Upper lobe of right lung (tissue), 1 donor: ENCODE results near the gene PLCL2. TPM values are rescaled to one million over a fixed set of nuclear protein-coding genes. Genes with fewer than 3 reads are reported as not detected.

ENCODE experiments used
- ATAC-seq: fragments of 200-7000 bp; cut with Tn5 transposase; one replicate; pipeline ENCODE4 v1.9.1; 2020; ENCODE audit warnings: mild to moderate bottlenecking, moderate library complexity
- DNase-seq: peaks from one replicate; pipeline ENCODE4 v3.0.0-alpha.2; 2020
- H3K27ac ChIP-seq: fragments of 200-600 bp; one replicate; pipeline ENCODE4 v1.8.0; 2022
- H3K27me3 ChIP-seq: fragments of 200-600 bp; one replicate; pipeline ENCODE4 v1.8.0; 2022; ENCODE audit warnings: mild to moderate bottlenecking
- H3K36me3 ChIP-seq: fragments of 200-600 bp; one replicate; pipeline ENCODE4 v1.8.0; 2022
- H3K4me1 ChIP-seq: fragments of 200-600 bp; one replicate; pipeline ENCODE4 v1.8.0; 2022
- H3K4me3 ChIP-seq: fragments of 200-600 bp; one replicate; pipeline ENCODE4 v1.8.0; 2022; ENCODE audit warnings: mild to moderate bottlenecking
- H3K9me3 ChIP-seq: fragments of 200-600 bp; one replicate; pipeline ENCODE4 v1.8.0; 2022
- CTCF ChIP-seq: fragments of 200-600 bp; IDR thresholded peaks from one replicate; pipeline ENCODE4 v1.8.0; 2022; ENCODE audit warnings: antibody characterized with exemption
- intact Hi-C: fragments of 100-400 bp; cut with DNase I; formaldehyde crosslinking; loops from one replicate; pipeline ENCODE4 v1.11.0; 2022
- total RNA-seq: library from RNA; stranded (reverse); fragmentation: NEBNext Ultra II Directional; extraction: Animal tissue kit (Norgen Biotek cat#: 25700); gene quantifications from one replicate; pipeline ENCODE4 v1.2.1, GENCODE V29; 2021
- donor health status: DM: no; HTN: yes; CAD: no; lungs with severe emphysema.

Gene PLCL2
- total RNA-seq, 1 donor from 2014 or later: 9.1 TPM

- DNase-seq: no peak
- Histone ChIP-seq H3K9me3 (no peaks in the 10 kb centered on the region), H3K4me1 (no peaks in the 10 kb centered on the region), H3K27me3 (no peaks in the 10 kb centered on the region), H3K36me3 (no peaks in the 10 kb centered on the region), H3K27ac (no peak overlapping the region), H3K4me3 (no peak overlapping the region)
- no peak for TF ChIP-seq CTCF
- ATAC-seq: no peak
- intact Hi-C loops: no loop called here
Measured at GRCh38 chr3:16898595-16899395, 14.0 kb downstream of the PLCL2 start.

- Histone ChIP-seq H3K9me3 (no peaks in the 10 kb centered on the region), H3K27me3 (no peaks in the 10 kb centered on the region), H3K4me3 (no peak overlapping the region), H3K36me3 (no peaks in the 10 kb centered on the region), H3K4me1 (no peaks in the 10 kb centered on the region), H3K27ac (no peak overlapping the region)
- ATAC-seq (no peak), DNase-seq (no peak)
- TF ChIP-seq CTCF: no peak
- intact Hi-C loops: no loop called here
Measured at GRCh38 chr3:16899919-16900318, 15.2 kb downstream of the PLCL2 start.

GRCh38 chr3:16900779-16901440 is 16.2 kb downstream of the PLCL2 start:
- Histone ChIP-seq H3K4me3 (no peak overlapping the region), H3K9me3 (no peaks in the 10 kb centered on the region), H3K4me1 (peaks cover under 1% of the 10 kb centered on the region), H3K27ac (no peak overlapping the region), H3K27me3 (no peaks in the 10 kb centered on the region), H3K36me3 (no peaks in the 10 kb centered on the region)
- TF ChIP-seq CTCF: no peak
- no peak for ATAC-seq
- DNase-seq: no peak
- intact Hi-C loops: no loop called here

GRCh38 chr3:16904423-16905417 is 20.0 kb downstream of the PLCL2 start:
- intact Hi-C loops: no loop called here
- ATAC-seq (no peak), DNase-seq (no peak)
- Histone ChIP-seq H3K27me3 (no peaks in the 10 kb centered on the region), H3K9me3 (no peaks in the 10 kb centered on the region), H3K27ac (no peak overlapping the region), H3K36me3 (no peaks in the 10 kb centered on the region), H3K4me1 (peaks cover 22% of the 10 kb centered on the region), H3K4me3 (no peak overlapping the region)
- no peak for TF ChIP-seq CTCF

- intact Hi-C loops: no loop called here
- TF ChIP-seq CTCF: no peak
- no peak overlapping the region for H3K27ac ChIP-seq
- no peaks in the 10 kb centered on the region for H3K27me3 ChIP-seq
- no peak for DNase-seq
- no peaks in the 10 kb centered on the region for H3K9me3 ChIP-seq
- H3K4me1 ChIP-seq: peaks cover 22% of the 10 kb centered on the region
- no peaks in the 10 kb centered on the region for H3K36me3 ChIP-seq
- no peak for ATAC-seq
- H3K4me3 ChIP-seq: no peak overlapping the region
Measured at GRCh38 chr3:16905704-16906103, 20.9 kb downstream of the PLCL2 start.
